Choroid plexus epithelial cell (primary cell): ENCODE data around the gene EIF4A3.

Experiments used
- DNase-seq: peaks from one replicate; pipeline ENCODE4 v3.0.0-alpha.2; 2010; ENCODE audit warnings: low read depth
- H3K4me3 ChIP-seq: 2 replicates; pipeline ENCODE4 v1.5.1; 2011; ENCODE audit warnings: low read depth, mild to moderate bottlenecking, control low read depth, low read length, moderate library complexity
- CTCF ChIP-seq: conservative IDR thresholded peaks from 2 replicates; pipeline ENCODE4 v1.5.1; 2011; ENCODE audit warnings: low read depth, mild to moderate bottlenecking, control low read depth, inconsistent platforms, low read length, moderate library complexity

EIF4A3 gene

GRCh38 chr17:80119271-80119791 is 27.6 kb downstream of the EIF4A3 start:
- DNase-seq, result no peak
- no peak overlapping the region for H3K4me3 ChIP-seq
- no peak for TF ChIP-seq CTCF

- H3K4me3 ChIP-seq, result no peak overlapping the region
- no peak for TF ChIP-seq CTCF
- DNase-seq, result no peak
Observed at GRCh38 chr17:80118601-80119270, 28.2 kb downstream of the EIF4A3 start.

GRCh38 chr17:80117491-80118401 is 29.2 kb downstream of the EIF4A3 start:
- no peak for DNase-seq
- H3K4me3 ChIP-seq, result no peak overlapping the region
- TF ChIP-seq CTCF, result no peak

GRCh38 chr17:80116921-80117380 is 30.0 kb downstream of the EIF4A3 start:
- DNase-seq, result no peak
- no peak for TF ChIP-seq CTCF

GRCh38 chr17:80116276-80116920 is 30.5 kb downstream of the EIF4A3 start:
- no peak for TF ChIP-seq CTCF
- H3K4me3 ChIP-seq, result no peak overlapping the region
- DNase-seq, result no peak

More at GRCh38 chr17:80116921-80117380, 30.0 kb downstream of the EIF4A3 start:
- no peak overlapping the region for H3K4me3 ChIP-seq

GRCh38 chr17:80115159-80115558 is 31.8 kb downstream of the EIF4A3 start:
- no peak overlapping the region for H3K4me3 ChIP-seq
- DNase-seq, result no peak
- no peak for TF ChIP-seq CTCF
